Limb (tissue), 2 donors: ENCODE results near the gene CORIN.
"Not testable (repeated sequence)": the region's sequence is repeated elsewhere in the genome, so short reads cannot be mapped to it uniquely, and the experiment has no call there.

Source experiments
- DNase-seq, 2 donors: peaks; one replicate each; pipeline ENCODE4 v3.0.0-alpha.2; 2016; ENCODE audit errors: extremely low spot score in 2 of 2

CORIN gene

GRCh38 chr4:47771020-47771419, 66.8 kb downstream of the CORIN start:
- no peak for DNase-seq

DNA sequence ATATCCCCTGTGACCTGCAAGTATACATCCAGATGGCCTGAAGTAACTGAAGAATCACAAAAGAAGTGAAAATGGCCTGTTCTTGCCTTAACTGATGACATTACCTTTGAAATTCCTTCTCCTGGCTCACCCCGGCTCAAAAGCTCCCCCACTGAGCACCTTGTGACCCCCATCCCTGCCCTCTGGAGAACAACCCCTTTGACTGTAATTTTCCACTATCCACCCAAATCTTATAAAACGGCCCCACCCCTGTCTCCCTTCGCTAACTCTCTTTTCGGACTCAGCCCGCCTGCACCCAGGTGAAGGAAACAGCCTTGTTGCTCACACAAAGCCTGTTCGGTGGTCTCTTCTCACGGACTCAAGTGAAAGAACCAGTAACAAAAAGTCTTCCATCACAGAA, 69.9 kb downstream of the CORIN start:
- DNase-seq: not testable (repeated sequence)

GRCh38 chr4:47763279-47763678, 74.6 kb downstream of the CORIN start:
- DNase-seq: no peak

- DNase-seq: no peak
These were observed 75.2 kb downstream of the CORIN start for GRCh38 chr4:47762376-47763266.

- DNase-seq: not testable (repeated sequence)
These were observed 84.6 kb downstream of the CORIN start for GRCh38 chr4:47753316-47753715.

DNA sequence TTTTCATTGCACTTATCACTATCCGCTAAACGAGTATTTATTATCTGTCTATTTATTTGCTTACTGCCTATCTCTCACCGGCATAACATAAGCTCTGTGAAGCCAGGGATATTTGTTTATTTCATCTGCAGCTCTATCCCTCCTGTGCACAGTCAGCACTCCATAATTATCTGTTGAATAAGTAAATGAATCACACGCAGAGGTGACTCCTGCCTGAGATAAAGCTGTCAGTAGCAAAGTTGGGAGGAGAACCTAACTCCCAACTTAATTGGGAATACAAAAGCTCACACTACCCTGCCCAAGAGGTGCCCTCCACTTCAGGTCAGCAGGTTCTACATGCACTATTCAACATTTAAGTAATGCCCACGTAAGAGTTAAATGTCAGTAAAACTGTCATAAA, 85.7 kb downstream of the CORIN start:
- no peak for DNase-seq

DNA sequence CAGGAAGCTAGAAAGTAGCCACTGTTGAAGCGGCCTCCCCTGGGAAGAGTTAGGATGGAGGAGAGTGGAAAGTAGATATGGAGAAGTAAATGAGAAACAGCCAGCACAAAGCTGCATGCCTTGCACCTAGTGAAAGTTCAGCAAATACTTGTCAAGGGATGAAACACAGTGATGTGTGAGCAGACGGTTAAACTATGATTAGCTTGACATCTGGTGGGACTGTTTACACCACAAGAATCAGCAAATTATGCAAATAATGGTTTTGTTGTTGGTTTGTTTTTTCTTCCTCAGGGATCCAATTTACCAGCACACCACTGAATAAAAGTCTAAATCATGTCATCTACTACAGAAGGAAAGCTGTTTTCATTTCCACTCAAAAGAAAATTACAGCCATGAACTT, 87.1 kb downstream of the CORIN start:
- DNase-seq: no peak

DNA sequence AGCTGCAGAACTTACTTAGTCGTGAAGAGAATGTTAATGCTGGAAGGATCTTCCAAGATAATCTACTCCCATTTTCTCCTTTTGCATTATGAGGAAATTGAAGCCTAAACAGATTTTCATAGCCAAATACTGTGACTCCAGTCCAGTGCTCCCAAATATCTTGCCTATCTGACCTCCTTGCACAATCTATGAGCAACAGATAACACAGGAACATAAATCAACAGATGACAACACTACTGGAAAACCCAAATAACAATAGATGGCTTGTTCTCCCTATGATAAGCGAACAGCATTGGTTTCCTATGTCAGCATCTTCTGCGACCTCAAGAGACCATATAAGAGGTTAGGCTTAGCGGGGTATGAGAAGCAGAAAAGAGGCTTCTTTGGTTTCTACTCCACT, 88.0 kb downstream of the CORIN start:
- no peak for DNase-seq

DNA sequence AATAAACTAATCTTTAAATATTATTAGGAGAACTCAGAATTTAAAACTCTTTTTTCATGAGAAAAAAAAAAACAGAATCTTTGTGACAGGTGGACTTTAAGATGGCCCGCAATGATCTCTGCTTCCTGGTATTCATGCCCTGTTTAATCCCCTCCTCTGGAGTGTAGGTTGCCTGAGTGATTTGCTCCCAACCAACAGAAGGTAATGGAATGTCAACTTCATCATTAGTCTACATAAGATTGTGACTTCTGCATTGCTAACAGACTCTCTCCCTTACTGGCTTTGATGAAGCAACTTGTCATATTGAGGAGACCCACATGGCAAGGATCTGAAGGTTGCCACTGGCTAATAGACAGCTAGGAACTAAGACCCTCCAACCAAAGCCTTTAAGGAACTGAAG, 88.8 kb downstream of the CORIN start:
- no peak for DNase-seq

DNA sequence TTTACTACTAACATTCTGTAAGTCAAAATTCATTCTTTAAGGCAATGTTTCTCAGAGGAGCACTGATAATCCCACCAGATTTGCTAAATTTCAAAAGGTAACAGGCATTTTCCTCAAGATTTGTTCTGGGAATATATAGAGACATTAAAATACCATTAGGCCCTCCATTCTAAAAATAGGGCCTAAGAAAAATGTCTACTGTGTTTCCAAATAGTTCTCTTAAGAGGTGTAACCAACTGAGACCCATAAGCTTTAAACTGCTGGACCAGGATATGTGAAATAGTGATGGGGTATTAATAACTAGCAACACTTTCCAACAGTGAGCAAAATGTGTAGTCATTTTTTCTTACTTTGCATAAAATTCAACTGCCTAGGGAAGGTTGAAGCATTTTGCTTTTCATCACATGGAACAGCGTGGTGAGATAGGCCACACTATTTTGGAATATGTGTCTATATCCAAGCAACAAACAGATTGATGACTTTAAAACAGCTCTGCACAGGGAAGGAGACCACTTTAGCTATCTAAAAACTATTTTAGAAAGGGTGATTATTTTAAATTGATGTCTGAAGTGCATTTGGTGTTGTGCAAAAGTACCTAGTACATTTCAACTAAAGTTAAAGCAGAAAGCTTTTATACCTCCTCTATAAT, 89.9 kb downstream of the CORIN start:
- no peak for DNase-seq

DNA sequence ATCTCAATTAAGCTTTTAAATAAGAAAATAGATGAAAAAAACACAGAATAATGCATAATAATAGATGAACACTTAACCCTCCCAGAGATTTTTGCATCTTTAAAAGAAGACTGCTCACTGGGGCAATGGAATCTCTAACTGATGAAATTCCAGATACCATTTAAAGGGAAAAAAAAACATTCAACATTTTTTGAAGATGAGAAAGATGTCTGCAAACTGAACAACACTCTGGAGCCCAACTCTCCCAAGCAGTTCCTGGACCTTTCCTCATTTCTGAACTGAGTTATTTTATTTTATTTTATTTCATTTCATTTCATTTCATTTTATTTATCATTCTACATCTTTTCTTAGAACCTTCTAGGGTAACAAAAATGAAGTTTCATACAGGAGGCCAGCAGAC, 90.7 kb downstream of the CORIN start:
- no peak for DNase-seq

DNA sequence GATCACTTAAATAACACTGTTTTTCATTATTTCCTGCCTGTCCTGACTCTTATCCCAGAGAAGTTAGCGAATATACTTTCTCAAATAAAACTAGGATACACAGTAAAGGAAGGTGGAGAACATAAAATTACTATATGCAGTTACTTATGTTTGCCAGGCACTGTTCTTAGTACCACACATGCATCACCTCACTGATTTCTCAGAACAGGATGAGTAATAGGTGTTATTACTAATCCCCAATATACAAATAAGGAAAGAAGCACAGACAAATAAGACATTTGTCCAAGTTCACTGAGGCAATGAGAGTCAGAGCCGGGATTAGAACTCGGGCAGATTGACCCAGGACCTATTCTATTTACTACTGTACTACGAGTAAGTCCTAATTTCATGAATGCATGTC, 91.7 kb downstream of the CORIN start:
- DNase-seq: no peak

- no peak for DNase-seq
These were observed 93.0 kb downstream of the CORIN start for GRCh38 chr4:47744843-47745382.

GRCh38 chr4:47744253-47744652, 93.6 kb downstream of the CORIN start:
- no peak for DNase-seq

- DNase-seq: no peak
These were observed 96.7 kb downstream of the CORIN start for GRCh38 chr4:47741200-47741599.

DNA sequence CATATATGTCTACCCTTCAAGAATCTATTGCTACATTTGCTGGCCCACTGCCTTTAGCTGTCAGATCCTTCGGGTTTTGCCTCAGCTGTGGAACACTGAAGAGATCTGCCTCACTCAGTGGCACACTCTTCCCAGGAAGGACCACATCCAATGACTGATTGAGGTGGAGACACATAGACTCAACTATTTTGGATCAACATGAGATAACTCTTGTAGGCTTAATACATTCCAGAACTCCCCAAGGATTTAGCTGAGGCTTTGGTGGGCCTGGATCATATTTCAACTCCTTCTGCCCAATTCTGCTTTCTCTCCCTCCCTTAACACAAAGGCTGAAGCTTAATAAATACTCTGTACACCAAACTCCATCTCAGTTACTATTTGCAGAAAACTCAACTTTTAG, 100.5 kb downstream of the CORIN start:
- DNase-seq: no peak

DNA sequence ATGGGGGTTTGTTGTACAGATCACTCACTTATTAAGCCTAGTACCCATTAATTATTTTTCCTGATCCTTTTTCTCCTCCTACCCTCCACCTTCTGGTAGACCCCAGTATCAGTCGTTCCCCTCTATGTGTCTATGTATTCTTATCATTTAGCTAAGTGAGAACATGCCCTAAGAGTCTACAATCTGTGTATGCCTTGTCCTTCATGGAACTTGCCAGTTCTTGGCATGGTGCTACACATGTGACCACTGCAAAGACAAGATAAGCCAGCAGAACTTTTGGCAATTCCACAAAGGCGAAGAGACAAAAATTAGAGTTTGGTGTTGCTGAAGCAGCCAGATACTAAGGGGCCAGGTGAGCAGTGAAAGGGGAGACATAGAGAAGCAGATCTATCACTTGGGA, 101.3 kb downstream of the CORIN start:
- DNase-seq: no peak

DNA sequence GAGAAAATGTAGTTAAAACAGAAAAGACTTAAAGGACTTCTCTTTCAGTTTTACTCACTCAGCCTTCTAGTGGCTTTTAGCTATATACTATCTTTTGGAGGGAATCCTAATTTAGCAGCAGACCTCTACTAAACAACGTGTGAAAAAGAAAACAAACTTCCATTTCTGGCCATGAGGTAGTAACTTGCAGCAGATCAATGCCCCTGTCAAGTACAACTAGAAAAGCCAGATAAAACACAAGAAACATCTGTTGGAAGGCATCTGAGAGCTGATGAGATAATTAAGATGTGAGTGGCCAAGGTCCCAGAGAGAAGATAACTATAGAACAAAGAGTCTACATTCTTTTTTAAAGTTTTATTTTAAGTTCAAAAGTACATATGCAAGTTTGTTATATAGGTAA, 101.7 kb downstream of the CORIN start:
- no peak for DNase-seq

GRCh38 chr4:47733302-47734175, 104.3 kb downstream of the CORIN start:
- peak in 1 of 2 donors; percentile 36 for DNase-seq

DNA sequence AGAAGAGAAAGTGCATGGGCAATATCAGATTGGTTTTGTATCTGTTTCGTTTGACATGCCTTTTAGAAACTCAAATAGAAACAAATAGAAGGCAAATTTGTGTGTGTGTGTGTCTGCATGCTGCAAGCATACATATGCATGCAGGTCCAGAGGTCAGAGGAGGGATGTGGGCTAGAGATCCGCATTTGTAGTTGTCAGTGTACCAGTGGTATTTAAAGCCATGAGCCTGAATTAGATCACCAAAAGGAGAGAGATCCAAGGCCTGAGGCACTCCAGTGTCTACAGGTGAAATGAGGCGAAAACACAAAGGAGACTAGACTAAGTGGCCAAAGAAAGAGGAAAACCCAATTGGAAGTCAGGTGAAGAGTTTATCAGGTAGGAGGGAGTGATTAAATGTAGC, 106.7 kb downstream of the CORIN start:
- DNase-seq: no peak

- DNase-seq: no peak
These were observed 108.7 kb downstream of the CORIN start for GRCh38 chr4:47729131-47729680.
